Neural progenitor cell (in vitro differentiated cells): ENCODE measurements around the gene NCK2.

Experiments used
- CTCF ChIP-seq: fragments of 200-600 bp; sonication (generic); IDR thresholded peaks from 2 replicates; pipeline ENCODE4 v1.5.1; 2017; ENCODE audit warnings: antibody characterized with exemption, mild to moderate bottlenecking
- EZH2 ChIP-seq: fragments of 200-600 bp; sonication (generic); IDR thresholded peaks from 2 replicates; pipeline ENCODE4 v1.6.1; 2017; ENCODE audit warnings: antibody characterized with exemption, mild to moderate bottlenecking, moderate library complexity

GRCh38 chr2:105773568-105773967 lies 28.9 kb downstream of the NCK2 start:
- TF ChIP-seq CTCF (no peak), EZH2 (no peak)
